HG03108 (cell line): ENCODE results near the gene HIPK1.

Source experiments
- ATAC-seq: cut with Tn5 transposase; IDR thresholded peaks from one replicate; pipeline ENCODE4 v1.9.1; 2021; ENCODE audit warnings: moderate library complexity; ENCODE audit not compliant: unreplicated experiment

HIPK1 gene

GRCh38 chr1:113913312-113913668 lies 15.8 kb upstream of the HIPK1 start:
- ATAC-seq: no peak

DNA sequence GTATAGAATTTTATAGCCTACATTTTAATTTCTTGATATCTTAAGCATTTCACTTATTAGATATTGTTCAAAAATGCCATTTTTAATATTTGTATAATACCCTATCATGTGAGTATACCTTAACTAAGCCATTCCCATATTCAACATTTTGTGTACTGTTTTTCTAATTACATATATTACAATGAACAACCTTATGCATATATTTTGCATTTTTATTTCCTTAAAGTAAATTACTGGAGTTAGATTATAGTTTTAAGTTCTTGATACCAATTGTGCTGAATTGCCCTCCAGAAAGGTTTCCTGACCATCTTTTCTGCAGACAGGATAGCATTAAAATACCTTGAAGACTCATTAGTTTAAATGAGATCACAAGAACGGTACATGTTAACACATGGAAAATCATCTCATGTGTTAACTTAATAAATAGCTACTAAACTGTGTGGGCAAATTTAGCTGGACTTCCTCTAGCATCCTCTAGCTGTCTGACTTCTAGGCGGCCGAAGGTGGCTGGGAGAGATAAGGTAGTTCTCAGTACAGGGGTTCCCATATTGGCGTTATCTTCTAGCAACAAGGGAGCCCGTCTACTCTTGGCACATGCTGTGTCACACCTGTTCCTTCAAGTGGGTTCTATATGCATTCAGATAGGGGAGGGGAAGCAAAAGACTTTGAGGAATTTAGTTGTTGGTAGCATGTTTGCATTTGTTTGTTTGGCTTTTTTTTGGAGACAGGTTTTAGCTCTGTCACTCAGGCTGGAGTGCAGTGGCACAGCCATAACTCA lies 15.0 kb upstream of the HIPK1 start:
- no peak for ATAC-seq

GRCh38 chr1:113916974-113917373 lies 12.2 kb upstream of the HIPK1 start:
- ATAC-seq: no peak

DNA sequence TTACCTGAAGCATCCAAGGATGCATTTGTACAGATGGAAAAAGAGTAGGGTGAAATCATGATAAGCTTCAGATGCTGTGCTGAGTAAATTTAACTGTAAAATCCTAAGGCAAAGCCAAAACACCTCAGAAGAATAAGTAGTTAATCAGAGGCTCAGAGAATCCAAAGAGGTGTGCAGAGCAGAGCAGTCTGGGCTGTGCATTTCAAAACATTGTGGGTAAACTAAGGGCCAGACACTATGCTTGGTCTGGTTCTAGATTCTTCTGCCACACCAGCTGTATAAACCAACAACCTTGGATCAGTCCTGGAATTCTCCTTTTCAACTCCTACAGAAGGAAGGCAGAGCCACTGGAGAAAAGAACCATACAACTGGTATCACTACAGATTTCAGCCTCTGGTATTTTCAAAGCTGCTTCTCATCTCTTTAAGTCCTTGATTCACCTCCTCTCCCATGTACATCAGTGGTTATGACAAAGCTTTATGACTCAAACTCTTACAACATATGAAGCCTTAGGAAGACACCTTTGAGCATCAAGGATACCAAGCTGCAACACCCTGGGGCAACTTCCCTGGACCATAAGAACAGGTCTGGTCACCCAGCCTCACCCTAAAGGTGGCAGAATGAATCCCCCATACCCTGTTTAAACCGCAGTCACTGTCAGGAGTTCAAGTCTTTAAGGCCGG lies 11.6 kb upstream of the HIPK1 start:
- no peak for ATAC-seq

DNA sequence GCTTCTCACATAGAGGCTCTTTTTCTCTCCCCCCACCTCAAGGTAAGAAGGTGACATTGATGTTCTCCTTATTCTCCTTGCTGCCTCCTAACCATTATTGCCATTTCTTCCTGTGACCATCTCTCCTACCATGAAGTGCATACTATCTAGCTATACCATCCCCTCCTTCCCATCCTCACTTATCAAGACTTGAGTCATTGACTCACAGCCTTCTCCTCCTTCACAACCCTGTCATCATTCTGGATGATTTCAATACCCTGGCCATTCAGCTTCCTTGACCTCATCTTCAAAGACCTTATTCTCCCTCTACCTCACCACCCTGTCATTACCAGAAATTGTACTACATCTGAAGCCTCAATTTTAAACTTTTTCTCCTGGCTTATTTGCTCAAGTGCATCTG lies 10.9 kb upstream of the HIPK1 start:
- no peak for ATAC-seq

DNA sequence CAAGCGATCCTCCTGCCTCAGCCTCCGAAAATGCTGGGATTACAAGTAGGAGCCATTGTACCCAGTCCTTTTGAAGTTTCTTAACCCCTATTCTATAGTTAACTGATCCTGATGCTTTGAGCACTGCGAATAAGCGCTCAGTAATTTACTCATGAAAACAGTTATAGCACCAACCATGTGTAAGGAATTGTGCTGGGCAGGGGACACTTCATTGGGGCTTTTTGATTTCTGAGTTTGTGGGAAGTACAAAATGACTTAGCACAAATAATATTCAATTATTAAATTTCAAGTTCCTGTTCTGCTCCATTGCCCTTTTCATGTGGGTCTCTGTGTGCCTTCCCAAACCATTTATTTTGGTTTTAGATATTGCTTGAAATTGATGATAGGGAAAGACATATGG lies 6.2 kb upstream of the HIPK1 start:
- ATAC-seq: no peak

DNA sequence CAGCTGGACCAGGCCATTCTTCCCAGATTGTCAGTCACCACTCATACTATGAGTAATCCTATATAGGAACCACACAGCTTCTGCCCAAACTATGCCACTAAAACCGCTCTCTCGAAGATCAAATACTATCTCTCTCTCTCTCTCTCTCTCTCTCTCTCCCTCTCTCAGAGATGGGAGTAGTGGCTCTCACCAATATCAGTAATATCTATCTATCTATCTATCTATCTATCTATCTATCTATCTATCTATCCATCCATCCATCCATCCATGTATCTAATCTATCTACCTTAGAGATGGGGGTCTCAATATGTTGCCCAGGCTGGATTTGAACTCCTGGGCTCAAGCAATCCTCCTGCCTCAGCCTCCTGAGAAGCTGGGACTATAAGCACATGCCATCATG lies 4.7 kb upstream of the HIPK1 start:
- ATAC-seq: no peak

DNA sequence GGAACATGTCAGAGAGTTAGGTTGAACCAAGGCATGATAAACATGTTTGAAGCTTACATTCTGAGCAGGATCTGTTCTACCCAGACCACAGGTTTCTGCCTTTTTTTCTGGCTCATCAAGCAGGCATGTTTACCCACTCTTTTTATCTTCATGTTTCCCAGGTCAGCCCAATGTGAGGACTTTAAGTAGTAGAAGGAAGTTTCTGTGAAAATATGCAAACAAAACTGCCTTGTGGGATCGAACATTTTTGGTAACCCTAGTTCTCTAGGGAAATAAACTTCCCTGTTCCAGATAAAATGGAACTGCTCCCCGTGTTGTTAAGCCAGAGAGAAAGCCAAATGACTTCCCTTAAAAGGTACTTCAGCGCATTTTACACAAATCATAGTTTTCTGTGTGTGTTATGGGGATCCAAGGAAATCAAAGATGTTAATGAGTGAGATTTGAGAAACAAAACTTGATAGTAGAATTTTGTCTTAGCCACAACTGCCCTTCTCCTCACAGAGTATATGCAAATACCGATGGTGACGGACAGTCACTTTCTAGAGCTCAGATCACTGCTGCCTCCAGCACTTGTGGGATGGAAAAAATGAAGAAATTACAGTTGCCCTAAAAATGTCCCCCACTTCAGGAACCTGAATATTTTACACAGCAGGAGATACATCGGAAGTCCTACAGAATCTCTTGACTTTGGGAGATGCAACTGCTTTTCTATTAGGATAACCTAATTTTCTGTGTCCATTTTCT lies 765 bp upstream of the HIPK1 start:
- ATAC-seq: no peak

DNA sequence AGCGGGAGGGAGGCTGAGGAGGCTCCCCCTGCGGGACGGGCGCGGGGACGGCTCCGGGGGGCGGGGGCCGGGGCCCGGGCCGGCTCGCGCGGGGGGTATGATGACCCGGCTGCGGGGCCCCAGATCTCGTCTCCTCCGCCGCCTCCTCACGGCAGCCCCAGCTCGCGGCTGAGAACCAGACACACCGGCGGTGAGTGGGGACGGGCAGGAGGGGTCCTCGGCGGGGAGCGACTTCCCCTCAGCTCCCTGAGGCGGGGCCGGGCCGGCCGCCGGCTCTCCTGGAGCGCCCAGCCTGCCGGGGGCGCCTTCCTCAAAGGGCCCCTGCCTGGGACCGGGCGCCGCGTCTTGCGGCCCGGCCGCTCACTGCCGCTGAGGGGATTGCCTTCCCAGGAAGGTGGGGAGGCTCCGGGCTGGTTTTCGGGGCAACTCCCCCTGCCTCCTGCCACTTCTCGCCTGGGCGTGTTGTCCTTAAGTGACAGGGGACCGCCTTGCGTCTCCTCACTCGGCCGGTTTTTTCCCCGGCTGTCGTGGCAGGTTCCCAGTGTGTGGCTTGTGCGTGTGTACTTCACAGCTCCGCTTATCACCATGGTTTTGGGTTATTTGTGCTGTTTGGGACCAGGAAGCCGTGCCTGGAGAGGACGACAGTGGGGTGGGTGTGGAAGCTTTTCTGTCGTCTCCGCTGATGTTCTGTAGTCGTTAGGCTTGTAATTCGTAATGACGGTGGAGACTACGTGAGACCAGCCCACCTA lies 800 bp downstream of the HIPK1 start:
- ATAC-seq: peak; percentile 24

DNA sequence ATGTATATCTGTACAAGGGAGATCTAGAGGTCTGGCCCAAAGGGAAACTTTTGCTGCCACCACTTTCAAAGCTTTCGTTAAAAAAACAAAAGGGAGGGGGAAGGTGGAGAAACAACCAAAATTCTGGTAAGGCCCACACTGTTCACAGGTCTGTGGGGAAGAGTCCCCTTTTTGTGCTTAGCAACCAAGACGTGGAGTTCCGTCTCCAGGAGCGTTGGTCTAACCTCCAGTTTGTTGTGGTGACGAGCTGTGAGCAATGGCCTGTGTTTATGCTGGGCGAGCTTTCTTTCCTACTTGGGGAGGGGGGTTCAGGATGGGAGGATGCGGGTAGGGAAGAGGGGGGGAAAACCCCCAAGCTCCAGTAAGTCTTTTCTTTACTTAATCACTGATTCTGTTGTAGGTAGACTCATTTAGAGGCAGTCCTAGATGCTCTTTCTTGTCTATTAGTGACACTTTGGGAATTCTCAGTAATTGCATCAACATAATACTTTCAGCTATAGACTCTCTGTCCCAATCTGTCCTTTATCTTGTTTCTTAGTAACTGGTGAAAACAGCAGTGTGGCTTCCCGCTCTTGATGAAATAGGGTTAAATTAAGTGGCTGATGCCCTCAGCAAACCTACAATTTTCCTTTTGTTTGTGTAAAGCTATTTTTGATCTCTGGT lies 1.5 kb downstream of the HIPK1 start:
- ATAC-seq: peak; percentile 24

DNA sequence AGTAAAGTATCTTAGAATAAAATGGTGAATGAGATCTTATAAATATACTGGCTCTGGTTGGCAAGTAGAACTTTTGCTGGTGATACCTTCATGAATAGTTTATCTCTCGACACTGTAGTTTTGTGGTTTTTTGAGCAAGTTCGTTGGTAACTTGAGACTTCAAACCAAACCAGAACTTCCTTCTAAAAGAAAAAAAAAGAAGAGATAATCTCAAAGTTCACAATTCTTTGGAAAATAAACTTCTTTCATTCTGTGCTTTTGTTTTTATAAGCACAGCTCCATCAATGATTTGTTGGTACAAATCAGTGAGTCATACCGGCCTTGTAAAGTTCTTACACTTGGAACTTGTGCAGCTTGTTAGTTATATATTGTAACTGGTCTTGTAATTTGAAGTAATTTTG lies 2.3 kb downstream of the HIPK1 start:
- ATAC-seq: no peak

DNA sequence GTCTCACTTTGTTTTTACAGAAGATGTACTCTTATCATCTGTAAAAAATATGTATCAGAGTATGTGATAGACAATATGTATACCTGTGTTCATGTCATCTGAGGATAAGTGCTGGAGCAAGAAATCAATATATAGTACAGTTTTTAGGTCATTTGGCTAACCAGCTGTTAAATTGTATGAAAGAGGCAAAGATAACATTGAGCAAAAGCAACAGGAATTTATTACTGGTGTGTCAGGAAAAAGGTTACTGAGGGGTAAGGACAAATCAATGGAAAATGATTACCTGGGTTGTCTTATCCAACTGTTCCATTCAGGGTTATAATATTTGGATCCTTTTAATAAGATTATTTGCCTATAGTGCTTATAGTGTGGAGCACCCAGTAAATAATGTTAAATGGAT lies 4.9 kb downstream of the HIPK1 start:
- ATAC-seq: no peak

GRCh38 chr1:113934511-113935055 lies 5.5 kb downstream of the HIPK1 start:
- ATAC-seq: no peak

- no peak for ATAC-seq
Measured at GRCh38 chr1:113935176-113935575, 6.1 kb downstream of the HIPK1 start.

DNA sequence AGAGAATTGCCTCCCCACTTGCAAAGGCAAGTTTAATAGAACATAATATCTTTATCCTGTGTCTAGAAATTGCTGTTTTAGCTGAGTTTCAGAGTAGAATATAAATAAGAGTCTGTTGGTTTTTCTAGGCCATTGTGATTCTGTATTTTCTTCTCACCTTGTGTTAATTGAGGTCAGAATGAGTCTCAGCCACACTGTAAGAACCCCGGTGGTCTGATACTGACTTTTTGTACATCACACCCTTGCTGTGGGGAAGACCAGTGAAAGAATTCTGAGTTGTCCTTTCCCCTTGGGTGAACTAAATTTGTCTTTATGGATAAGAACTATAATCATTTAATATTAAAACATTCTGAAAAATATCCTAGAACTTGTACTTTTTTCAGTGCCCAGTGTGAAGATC lies 6.8 kb downstream of the HIPK1 start:
- no peak for ATAC-seq

GRCh38 chr1:113937146-113937545 lies 8.0 kb downstream of the HIPK1 start:
- no peak for ATAC-seq

GRCh38 chr1:113938192-113938591 lies 9.1 kb downstream of the HIPK1 start:
- ATAC-seq: no peak

DNA sequence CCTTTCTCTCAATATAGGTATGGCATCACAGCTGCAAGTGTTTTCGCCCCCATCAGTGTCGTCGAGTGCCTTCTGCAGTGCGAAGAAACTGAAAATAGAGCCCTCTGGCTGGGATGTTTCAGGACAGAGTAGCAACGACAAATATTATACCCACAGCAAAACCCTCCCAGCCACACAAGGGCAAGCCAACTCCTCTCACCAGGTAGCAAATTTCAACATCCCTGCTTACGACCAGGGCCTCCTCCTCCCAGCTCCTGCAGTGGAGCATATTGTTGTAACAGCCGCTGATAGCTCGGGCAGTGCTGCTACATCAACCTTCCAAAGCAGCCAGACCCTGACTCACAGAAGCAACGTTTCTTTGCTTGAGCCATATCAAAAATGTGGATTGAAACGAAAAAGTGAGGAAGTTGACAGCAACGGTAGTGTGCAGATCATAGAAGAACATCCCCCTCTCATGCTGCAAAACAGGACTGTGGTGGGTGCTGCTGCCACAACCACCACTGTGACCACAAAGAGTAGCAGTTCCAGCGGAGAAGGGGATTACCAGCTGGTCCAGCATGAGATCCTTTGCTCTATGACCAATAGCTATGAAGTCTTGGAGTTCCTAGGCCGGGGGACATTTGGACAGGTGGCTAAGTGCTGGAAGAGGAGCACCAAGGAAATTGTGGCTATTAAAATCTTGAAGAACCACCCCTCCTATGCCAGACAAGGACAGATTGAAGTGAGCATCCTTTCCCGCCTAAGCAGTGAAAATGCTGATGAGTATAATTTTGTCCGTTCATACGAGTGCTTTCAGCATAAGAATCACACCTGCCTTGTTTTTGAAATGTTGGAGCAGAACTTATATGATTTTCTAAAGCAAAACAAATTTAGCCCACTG lies 11.5 kb downstream of the HIPK1 start:
- ATAC-seq: no peak

GRCh38 chr1:113941245-113941559 lies 12.1 kb downstream of the HIPK1 start:
- no peak for ATAC-seq

- ATAC-seq: no peak
Measured at GRCh38 chr1:113942527-113942926, 13.4 kb downstream of the HIPK1 start.
